Measurements from ENCODE around the gene CHRNA4.

Gene CHRNA4

GRCh38 chr20:63362436-63363009, 1.4 kb upstream of the CHRNA4 start:
- DNase-seq = no peak

- DNase-seq = no peak
Measured at GRCh38 chr20:63361519-63362435, 628 bp upstream of the CHRNA4 start.

- DNase-seq = no peak
Measured at GRCh38 chr20:63359937-63360849, 956 bp downstream of the CHRNA4 start.

GRCh38 chr20:63359164-63359934, 1.8 kb downstream of the CHRNA4 start:
- DNase-seq = no peak

- no peak for DNase-seq
Measured at GRCh38 chr20:63357921-63358905, 2.9 kb downstream of the CHRNA4 start.

- no peak for DNase-seq
Measured at GRCh38 chr20:63356931-63357879, 3.9 kb downstream of the CHRNA4 start.

GRCh38 chr20:63356511-63356910, 4.6 kb downstream of the CHRNA4 start:
- no peak for DNase-seq

GRCh38 chr20:63355781-63356295, 5.3 kb downstream of the CHRNA4 start:
- DNase-seq = no peak

GRCh38 chr20:63354636-63355350, 6.4 kb downstream of the CHRNA4 start:
- DNase-seq = no peak

- DNase-seq = no peak
Measured at GRCh38 chr20:63352811-63353221, 8.3 kb downstream of the CHRNA4 start.

GRCh38 chr20:63351811-63352591, 9.1 kb downstream of the CHRNA4 start:
- DNase-seq = no peak

GRCh38 chr20:63351326-63351700, 9.8 kb downstream of the CHRNA4 start:
- DNase-seq = no peak

GRCh38 chr20:63350597-63351325, 10.4 kb downstream of the CHRNA4 start:
- no peak for DNase-seq

GRCh38 chr20:63350196-63350595, 11.0 kb downstream of the CHRNA4 start:
- DNase-seq = no peak

- no peak for DNase-seq
Measured at GRCh38 chr20:63349516-63349895, 11.6 kb downstream of the CHRNA4 start.

GRCh38 chr20:63348828-63349515, 12.2 kb downstream of the CHRNA4 start:
- no peak for DNase-seq

Data from SW 1271 (cell line).